AG08395 (cell line): ENCODE measurements around the gene TSC2.
"Not testable (repeated sequence)": the region's sequence is repeated elsewhere in the genome, so short reads cannot be mapped to it uniquely, and the experiment has no call there.

Experiments used
- DNase-seq: peaks from one replicate; pipeline ENCODE4 v3.0.0; 2012; ENCODE audit warnings: mixed read lengths, low spot score

The TSC2 gene

DNA sequence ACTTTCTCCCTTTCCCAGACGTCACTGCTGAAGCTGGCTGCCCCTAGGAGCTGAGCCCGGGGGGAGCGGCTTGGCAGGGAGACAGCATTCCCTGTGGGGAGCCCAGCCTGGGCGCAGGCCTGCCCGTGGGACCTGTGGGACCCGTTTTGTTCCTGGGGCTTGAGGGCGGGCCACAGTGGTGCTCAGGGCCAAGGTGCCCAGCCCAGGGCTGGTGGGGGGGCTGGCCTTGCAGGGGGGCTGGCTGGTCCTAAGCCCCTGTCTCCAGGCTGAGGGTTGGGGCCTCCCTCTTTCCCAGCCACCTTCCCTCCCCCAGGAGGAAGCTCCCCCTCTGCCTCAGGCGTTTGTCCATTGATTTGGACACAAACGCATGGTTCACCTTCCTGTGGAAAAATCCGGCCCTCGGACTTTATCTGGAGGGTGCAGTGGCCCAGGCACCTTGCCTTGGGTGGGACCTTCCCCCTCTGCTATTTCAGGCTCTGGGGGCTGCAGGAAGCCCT lies 16.7 kb upstream of the TSC2 start:
- no peak for DNase-seq

DNA sequence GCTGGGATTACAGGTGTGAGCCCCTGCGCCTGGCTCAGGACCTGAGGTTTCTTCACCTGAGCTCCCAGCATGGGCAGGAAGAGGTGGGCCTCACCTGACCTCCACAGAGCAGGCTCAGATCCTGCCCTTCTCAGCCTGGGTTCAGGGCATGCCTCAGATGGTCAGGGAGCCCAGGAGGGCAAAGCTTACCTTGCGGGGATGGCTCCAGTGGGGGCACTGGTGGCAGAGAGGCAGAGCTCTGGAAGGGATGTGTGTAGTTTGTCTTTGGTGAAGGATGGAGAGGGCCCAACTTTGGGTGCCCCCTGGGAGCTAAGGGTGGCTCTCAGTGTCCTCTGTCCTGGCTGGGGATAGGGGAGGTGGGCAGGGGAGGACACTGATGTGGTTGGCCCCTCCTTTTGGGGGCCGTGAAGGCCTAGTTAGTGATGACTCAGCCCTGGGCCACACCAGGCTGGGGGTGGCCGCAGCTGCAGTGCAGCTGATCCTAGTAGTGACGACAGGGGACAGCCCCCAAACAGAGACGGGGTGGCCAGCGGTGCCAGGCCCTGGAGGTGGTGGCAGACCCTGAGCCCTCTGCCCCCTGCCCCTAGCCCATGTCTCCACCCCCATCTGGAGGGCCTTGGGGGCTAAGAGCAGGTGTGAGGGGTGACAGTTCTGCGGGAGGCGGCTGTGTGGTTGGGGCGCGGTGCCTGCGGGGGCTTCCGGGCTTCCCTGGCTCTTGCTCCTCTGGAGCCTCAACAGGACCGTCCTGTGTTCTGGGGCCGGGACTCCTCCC lies 15.3 kb upstream of the TSC2 start:
- DNase-seq: peak; percentile 48

DNA sequence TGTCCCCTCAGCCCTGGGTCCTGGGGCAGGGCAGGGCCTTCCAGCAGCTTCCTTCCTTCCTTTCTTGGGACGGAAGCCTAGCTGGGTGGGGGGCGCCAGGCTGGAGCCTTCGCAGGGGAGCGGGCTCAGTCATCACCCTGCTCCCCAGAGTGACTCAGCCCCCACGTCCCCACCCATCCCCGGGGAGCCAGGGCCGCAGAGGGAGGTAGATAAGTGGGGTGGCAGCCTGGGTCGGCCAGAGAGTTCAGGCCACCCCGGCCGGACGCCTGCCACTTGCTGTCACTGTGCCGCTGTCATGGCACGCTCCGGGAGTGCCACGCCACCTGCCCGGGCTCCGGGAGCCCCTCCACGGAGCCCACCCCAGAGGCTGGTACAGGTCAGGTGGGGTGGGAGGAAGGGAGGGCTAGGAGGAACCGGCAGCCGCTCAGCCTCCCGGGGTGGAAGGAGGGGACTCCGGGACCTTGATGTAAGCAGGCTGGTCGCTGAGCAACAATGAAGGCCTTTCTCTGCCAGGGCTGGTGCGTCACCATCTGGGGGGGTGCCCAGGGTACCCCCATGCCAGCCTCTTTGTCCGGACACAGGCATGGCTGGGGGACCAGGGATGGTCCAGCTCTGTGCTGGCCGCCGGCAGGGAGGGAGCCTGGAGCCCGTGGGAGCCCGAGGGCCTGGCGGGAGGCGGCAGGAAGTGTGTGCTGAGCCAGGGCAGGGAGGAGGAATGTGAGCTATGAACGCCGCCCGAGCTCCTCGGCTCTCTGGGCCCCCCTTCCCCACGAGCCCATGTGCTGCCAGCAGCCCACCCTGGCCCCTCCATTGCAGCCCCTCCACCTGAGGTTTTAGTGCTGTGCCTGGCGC lies 14.5 kb upstream of the TSC2 start:
- DNase-seq: peak; percentile 64

DNA sequence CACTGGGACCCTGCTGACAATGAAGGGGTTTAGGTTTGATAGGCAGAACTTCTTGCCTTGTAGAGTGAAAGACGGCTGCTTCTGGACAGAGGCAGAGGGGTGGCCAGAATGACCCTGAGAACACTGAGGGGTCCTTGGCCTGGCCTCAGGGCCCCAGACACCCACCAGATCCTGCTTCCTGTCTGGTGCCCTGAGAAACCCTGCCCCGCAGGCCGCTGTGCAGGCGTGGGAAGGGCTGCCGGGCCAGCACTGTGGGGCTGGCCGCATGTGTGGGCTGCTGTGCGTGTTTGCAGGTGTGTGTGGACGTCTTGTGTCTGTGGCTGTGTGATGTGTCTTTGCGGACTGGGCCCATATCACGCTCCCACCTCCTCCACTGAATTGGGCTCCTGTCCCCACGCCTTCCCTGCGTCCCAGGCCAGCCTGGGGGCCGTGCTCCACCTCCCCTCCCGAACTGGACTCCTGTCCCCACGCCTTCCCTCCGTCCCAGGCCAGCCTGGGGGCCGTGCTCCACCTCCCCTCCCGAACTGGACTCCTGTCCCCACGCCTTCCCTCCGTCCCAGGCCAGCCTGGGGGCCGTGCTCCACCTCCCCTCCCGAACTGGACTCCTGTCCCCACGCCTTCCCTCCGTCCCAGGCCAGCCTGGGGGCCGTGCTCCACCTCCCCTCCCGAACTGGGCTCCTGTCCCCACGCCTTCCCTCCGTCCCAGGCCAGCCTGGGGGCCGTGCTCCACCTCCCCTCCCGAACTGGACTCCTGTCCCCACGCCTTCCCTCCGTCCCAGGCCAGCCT lies 13.7 kb upstream of the TSC2 start:
- DNase-seq: not testable (repeated sequence)

DNA sequence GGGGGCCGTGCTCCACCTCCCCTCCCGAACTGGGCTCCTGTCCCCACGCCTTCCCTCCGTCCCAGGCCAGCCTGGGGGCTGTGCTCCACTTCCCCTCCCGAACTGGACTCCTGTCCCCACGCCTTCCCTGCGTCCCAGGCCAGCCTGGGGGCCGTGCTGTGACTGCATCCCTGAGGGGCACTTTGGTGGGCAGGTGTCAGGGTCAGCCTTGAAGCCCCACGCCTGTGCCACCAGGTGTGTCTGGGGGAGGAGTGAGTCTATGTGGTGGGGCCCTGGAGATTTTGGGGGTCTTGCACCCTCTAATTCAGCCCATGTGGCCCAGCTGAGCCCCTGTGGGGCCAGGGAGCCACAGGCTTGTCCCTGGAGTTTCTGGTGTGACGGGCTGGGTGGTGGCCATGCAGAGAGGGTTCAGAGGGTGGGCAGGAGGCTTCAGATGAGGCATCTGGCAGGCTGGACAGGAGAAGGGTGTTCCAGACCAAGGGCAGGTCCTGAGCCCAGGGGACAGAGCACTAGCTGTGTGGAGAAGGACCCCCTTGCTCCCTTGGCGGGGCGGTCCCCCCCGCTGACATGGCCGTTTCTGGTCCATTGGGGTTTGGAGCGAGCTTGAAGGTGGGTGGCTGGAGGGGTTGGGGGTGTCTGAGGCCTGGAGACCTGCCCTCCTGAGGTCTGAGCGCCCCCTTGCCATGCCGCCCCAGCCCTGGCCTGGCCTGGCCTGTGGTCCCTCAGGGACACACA lies 12.9 kb upstream of the TSC2 start:
- no peak for DNase-seq

DNA sequence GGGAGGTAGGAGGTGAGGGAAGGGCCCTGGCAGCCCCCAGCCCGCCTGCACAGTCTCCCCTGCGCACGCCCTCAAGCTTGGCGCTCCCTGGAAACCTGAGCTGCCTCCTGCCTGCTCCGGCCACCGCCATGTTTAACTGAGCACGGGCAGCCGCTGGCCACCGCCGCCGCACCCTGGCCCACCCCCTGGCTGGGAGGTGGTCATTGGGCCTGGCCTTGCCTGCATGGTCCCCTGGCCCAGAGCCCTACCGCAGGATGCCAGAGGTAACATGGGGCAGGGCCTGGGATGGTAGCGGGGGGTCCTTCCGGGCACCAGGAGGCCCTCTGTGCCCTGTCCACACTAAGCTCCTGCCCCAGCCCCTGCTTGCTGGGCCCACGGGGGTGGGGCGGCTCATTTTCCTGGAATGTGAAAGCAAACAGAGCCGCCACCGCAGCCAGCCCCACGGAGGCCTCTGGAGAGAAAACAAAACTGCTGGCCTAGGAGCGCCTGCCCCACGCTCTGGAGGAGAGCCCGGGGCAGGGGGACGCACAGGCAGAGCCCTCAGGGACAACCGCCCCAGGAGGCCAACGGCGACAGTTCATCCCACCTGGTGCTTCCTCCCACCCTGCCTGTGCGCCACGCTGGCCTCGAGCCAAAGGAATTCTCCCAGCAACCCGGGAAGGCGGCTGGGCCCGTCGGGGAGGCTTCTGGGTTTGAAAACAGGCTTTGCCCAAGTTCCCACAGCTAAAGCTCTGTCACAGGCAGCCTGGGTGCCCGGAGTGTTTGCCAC lies 12.2 kb upstream of the TSC2 start:
- DNase-seq: peak; percentile 79

DNA sequence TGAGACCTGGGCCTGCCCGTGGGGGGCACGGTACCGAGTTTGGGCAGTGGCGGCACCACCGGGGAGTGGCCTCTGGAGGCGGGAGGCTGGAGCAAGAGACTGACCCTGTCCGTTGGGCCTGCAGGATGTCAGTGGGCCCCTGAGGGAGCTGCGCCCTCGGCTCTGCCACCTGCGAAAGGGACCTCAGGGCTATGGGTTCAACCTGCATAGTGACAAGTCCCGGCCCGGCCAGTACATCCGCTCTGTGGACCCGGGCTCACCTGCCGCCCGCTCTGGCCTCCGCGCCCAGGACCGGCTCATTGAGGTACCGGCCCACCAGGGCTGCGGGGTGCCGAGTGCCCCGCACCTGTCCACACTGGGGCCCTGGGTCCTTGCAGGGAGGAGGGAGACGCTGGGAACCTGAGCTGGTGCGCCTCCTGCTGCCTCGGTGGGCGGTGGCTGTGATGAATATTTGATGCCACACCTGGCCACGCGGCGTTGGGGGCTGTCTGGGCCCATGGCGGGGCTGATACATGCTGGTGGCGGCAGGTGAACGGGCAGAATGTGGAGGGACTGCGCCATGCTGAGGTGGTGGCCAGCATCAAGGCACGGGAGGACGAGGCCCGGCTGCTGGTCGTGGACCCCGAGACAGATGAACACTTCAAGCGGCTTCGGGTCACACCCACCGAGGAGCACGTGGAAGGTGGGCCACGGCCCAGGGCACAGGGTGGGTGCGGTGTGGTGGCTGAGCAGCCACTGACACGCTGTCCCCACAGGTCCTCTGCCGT lies 11.4 kb upstream of the TSC2 start:
- no peak for DNase-seq

DNA sequence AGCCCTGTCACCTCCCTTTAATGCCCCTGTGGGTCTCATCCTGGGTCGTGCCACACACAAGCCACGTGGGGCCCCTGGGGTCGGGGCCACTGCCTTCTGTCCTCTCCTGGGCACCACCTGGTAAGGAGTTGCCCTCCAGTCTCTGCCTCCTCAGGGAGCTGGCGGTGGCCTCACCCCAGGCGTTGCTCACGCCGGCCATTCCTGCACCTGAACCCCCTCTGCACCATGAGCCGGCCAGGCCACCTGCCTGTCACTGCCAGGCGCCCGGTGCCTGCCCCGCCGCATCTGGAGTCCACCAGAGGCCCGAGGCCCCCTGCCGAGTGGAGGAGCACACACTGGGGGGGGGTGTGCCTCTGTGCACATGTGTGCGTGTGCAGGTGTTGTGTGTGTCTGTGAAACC lies 10.7 kb upstream of the TSC2 start:
- no peak for DNase-seq

DNA sequence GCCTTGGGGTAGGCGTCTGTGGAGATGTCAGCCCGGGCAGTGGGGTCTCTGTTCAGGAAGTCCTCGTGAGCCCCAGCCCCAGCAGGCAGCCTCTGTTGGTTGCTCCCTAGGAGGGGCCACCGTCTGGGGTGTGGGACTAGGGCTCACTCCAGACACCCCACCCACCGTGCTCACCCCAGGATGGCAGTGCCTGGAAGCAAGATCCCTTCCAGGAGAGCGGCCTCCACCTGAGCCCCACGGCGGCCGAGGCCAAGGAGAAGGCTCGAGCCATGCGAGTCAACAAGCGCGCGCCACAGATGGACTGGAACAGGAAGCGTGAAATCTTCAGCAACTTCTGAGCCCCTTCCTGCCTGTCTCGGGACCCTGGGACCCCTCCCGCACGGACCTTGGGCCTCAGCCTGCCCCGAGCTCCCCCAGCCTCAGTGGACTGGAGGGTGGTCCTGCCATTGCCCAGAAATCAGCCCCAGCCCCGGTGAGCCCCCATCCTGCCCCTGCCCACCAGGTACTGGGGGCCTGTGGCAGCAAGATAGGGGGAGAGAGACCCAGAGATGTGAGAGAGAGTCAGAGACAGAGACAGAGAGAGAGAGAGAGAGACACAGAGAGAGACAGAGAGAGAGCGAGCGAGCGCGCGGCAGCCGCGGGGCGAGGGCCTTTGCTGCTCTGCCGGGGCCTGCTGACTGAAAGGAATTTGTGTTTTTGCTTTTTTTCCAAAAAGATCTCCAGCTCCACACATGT lies 10.0 kb upstream of the TSC2 start:
- DNase-seq: no peak

DNA sequence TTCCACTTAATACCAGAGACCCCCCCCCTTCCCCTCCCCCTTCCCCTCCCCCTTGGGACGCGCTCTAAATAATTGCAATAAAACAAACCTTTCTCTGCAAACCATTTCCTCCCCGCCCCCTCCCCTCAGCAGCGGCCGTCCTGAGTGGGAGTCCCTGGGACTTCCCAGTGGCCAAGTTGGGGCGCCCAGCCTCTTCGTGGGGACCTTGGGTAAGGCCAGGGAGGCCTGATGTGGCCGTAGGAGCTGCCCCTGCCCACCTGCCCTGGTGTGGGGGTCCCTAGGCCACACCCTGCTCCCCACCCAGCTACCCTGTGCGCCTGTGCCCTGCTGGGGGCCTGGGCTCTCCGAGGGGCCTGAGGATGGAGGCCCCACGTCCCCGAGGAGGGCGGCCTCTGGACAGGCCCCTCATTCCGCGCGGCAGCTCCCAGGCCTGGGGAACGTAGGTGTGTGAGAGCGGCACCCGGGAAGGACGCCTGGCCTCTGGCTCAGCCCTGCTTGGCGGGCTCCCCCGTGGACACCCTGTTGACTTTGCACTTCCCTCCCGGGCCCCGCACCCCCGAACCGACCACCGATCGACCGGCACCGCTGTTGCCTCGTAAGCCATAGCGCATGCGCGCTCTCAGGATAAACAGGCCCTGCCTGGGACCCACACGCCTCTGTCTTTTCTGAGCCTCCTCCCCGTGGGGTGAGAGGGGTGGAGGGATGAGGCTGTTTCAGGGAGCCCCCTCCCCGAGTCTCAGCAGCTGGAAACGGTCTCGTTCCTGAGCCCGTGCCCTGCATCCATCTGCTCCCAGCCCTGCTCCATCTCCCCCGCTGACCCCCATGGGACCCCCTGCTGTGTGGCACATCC lies 9.2 kb upstream of the TSC2 start:
- DNase-seq: no peak

DNA sequence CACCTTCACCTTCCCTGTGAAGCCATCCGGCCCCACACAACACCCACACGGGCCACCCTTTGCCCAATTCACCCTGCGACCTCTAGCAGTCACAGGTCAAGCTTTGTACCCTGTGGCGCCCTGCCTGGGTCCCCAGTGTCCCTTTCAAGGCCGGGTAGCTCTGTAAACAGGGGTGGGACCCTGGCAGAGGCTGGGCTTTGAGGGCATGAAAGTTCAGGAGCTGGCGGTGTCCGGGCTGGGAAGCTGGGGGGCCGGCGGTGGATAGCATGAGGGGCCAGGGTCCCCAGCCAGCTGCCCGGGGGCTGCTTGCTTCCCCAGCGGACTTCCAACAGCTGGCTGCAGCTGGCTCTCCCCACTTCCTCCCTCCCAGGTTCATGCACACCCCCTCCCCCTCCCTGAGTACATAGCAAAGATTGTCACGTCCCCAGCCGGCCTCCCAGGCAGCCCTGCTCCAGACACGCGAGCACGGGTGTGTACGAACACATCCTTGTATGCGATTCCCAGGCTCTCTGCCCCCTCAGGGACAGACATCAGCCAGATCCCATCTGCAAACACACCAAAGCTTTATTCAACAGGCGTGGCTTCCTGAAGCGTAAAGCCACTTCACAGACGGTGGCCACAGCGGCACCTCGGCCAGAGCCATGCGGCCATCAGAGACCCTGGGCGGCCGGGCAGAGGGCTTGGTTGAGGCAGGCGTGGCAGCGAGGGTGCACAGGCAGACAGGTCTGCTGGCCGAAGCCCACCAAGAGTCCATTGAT lies 8.3 kb upstream of the TSC2 start:
- DNase-seq: peak; percentile 89

DNA sequence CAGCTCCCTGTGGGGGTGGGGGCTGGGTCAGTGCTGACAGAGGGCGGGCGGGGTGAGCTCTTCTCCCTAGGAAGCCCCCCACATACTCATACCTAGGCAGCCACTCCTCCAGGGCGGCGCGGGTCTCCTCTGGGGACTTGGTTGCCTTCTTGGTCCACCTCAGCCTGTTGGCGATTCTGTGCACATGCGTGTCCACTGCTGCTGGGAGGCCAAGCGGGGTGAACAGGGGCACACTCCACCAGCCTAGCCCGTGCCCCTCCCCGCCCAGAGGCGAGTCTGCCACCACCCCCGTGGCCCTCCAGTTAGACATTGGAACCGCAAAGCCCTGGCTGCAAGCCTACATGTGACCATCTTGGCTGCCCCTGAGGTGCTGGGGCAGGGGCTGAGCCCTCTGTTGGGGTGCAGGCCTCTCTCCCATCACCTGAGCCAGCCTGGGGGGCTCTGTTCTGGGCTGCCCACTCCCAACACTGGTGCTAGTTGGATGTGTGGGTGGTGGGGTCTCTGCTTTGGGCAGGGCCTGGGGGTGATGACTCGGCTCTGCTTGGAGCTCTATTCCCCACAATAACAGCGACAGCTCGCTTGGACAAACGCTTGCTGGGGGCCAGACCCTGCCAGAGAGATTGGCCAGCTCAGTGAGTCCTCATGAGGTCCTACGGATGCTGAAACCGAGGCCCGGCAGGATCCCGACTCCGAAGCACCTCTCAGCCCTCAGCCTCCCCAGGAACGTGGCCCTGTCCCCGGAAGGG lies 7.6 kb upstream of the TSC2 start:
- DNase-seq: no peak

DNA sequence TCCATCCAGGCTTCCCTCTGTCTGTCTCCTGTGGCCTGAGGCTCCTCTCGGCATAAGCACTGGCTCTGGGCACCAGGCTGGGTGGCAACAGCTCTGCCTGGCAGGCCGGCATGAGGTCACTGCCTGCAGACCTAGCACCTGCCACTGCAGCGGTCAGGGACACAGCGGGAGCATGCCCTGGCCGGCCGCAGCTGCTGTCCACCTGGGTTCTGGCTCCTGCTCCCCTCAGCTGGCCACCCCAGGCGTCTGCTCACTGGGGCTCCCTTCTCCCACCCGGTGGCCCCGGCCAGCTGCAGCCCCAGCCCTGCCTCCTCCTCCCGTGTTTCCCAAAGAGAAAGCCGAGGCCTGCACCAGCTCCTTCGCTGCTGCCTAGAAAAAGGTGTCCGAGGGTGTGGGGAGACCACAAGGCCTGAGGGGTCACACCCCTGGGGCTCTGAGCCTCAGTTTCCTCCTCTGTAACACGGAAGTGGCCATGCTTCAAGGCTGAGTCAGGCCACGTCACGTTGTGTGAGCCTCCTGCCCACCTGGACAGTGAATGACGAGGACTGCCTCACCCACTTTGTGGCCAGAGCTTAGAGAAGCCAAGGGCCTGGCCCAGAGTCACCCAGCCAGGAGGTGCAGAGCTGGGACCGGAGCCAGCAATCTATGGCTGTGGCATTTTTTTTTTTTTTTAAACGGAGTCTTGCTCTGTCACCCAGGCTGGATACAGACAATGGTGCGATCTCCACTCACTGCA lies 6.8 kb upstream of the TSC2 start:
- DNase-seq: no peak

DNA sequence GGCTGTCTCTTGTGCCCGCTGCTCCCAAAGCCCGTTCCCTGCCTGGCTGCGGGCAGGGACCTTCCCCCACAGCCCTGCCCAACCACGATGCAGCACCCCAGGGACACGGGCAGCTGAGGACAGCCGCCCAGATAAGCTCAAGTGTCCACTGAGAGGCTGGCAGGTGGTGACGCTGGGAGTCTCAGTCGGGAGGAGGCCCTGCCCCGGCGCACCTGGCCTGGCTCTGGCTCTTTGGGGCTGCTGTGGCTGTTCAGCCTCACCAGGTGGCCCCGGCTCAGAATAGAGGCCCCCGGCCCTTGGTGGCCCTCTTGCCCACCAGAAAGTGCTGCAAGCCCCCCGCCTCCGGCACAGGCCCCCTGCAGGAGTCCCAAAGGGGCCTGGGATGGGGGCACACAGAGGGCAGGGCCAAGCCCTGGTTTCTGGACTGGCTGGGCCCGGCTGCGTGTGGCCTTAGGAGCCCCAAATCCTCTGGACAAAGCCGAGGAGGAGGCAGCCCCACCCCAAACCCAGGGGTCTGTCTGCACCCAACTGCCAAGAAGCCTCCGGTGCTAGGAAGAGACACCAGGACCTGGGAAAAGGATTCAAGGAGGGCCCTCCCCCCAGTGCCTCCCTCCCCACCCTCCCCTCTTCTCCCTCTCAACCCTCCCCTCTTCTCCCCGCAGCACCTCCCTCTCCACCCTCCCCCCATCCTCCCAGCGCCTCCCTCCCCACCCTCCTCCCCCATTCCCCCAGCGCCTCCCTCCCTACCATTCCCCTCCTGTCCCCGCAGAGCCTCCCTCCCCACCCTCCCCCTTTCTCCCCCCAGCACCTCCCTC lies 5.4 kb upstream of the TSC2 start:
- no peak for DNase-seq

DNA sequence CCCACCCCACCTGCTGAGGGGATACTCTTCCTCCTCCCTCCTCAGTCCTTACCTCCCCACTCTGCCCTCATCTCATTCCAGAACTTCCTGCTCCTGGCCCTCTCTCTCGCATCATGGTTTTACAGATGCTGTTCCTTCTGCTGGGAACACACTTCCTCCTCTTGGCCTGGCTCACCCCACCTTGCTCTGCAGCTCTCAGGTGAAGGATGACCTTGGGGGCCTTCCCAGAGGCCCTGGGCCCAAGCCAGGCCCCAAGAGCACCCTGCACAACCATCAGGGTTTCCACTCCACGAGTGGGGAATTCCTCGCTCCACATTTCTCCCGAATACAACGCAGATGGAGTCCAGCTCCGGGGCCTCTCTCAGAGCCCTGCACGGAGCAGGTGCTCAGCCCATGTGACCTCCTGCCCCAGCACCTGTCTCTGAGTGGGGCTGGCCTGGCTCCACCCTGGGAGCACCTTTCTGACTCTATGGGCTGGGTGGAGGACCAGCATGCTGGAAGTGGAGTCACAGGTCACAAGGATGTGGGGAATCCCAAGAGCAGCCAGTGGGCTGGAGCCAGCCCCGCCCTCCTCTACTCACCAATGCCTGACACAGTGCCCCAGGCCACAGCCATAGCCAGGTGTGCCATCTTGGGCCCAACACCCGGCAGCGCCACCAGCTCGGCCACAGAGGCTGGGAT lies 4.7 kb upstream of the TSC2 start:
- DNase-seq: no peak
